Keratinocyte (primary cell): ENCODE data around the gene TAF13.

Experiments used
- EZH2 ChIP-seq: IDR thresholded peaks from one replicate; pipeline ENCODE4 v1.6.1; 2012; ENCODE audit warnings: inconsistent platforms, mild to moderate bottlenecking, low read length, moderate library complexity
- TF ChIP-seq, protein P1 (sequence below), 3 experiments: IDR thresholded peaks in 1 of 3; conservative IDR thresholded peaks in 1 of 3; optimal IDR thresholded peaks in 1 of 3; 2 replicates in 2 of 3; 3 replicates in 1 of 3; pipeline versions ENCODE3 to v1.5.1; 2011; ENCODE audit warnings: low read length in 3 of 3, mild to moderate bottlenecking in 3 of 3, moderate library complexity in 2 of 3, control low read depth in 1 of 3, inconsistent platforms in 1 of 3; ENCODE audit not compliant: insufficient read depth in 2 of 3; ENCODE audit errors: extremely low read depth in 1 of 3

DNA sequence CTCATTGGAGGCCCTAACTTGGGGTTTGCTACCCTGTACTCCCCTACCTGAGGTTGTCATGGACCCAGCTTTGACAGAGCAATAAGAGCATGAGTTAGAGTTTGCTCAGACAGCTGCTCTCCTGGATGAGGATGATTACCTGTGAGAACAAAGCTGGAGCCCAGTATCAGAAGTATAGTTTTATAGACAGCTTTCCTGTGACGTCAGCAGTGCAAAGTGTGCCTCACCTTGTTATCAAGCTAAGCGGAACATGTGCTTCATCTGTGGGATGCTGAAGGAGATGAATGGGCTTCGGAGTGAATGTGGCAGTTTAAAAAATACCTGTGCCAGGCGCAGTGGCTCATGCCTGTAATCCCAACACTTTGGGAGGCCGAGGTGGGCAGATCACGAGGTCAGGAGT, 28.5 kb downstream of the TAF13 start:
- TF ChIP-seq, protein P1, sequence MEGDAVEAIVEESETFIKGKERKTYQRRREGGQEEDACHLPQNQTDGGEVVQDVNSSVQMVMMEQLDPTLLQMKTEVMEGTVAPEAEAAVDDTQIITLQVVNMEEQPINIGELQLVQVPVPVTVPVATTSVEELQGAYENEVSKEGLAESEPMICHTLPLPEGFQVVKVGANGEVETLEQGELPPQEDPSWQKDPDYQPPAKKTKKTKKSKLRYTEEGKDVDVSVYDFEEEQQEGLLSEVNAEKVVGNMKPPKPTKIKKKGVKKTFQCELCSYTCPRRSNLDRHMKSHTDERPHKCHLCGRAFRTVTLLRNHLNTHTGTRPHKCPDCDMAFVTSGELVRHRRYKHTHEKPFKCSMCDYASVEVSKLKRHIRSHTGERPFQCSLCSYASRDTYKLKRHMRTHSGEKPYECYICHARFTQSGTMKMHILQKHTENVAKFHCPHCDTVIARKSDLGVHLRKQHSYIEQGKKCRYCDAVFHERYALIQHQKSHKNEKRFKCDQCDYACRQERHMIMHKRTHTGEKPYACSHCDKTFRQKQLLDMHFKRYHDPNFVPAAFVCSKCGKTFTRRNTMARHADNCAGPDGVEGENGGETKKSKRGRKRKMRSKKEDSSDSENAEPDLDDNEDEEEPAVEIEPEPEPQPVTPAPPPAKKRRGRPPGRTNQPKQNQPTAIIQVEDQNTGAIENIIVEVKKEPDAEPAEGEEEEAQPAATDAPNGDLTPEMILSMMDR (optimal IDR thresholded peaks at IDR 0.05 in 1 of 3, IDR thresholded peaks at IDR 0.05 in 1 of 3, conservative IDR thresholded peaks at IDR 0.05 in 1 of 3; ENCODE audit: extremely low read depth in 1 of 3, insufficient read depth in 2 of 3, low read length in 3 of 3), result no peak
- TF ChIP-seq EZH2, result no peak
